Glomerular endothelial cell (primary cell): ENCODE measurements around the gene LTC4S. TPM values are rescaled to one million over a fixed set of nuclear protein-coding genes. Genes with fewer than 3 reads are reported as not detected.
"Not testable (repeated sequence)": the region's sequence is repeated elsewhere in the genome, so short reads cannot be mapped to it uniquely, and the experiment has no call there.

Experiments
- DNase-seq: peaks from one replicate; pipeline ENCODE4 v3.0.0-alpha.2; 2011; ENCODE audit warnings: low read depth, low spot score; ENCODE audit errors: extremely low read depth
- total RNA-seq: library from RNA; depleted of rRNA; stranded (reverse); fragments of >200 nt; gene quantifications from 2 replicates; pipeline ENCODE4 v1.2.3, GENCODE V29; 2015

LTC4S gene
- total RNA-seq, 1 donor from 2014 or later, result not detected

DNA sequence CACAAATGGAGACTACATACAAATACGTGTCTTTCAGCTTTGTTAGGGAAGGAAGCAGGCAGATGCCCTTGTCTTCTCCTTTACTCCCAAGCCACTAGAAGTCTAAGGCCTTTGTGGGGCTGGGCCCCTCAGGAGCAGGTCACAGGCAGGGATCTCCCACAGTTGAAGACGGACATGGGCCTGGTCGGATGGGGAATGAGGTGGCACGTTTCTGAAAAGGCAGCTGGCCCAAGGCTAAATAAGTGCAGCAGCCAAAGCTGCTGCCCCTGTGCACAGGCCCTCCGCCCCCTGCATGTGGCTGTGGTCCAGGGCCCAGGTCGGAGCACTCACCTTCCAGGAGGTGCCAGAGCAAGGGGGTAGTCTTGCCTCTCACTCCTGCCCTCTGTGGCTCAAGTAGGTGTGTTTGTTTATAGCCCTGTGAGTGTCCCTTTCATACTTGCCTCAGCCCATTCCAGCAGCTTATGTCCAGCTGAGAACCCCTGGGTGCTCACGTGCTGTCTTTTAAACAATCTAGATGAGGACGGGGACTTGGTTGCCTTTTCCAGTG lies 28.7 kb downstream of the LTC4S start:
- no peak for DNase-seq

DNA sequence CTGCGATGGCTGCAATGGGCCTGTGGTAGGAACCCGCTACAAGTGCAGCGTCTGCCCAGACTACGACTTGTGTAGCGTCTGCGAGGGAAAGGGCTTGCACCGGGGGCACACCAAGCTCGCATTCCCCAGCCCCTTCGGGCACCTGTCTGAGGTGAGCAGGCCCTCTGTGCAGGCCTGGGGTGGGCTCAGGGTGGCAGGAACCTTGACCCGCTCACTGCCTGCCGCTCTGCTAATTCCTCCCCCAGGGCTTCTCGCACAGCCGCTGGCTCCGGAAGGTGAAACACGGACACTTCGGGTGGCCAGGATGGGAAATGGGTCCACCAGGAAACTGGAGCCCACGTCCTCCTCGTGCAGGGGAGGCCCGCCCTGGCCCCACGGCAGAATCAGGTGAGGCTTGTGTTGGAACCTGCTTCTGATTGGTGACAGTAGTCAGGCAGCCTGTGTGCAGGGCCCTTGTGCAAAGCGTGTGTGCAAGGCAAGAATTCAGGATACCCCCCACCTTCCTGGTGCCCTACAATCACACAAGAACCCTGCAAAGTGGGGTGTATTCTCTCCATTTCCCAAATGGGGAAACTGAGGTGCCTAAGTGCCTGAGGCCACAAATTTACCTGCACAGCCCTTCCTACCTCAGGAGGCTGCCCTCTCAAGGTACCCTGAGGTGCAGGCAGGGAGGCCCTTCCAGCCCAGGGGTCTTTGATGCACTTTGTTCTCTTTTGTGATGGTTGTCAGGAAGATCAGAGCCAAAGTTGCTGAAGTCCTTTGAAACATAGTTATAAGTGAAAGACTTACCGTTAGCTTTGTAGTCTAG lies 30.4 kb downstream of the LTC4S start:
- DNase-seq, result no peak

DNA sequence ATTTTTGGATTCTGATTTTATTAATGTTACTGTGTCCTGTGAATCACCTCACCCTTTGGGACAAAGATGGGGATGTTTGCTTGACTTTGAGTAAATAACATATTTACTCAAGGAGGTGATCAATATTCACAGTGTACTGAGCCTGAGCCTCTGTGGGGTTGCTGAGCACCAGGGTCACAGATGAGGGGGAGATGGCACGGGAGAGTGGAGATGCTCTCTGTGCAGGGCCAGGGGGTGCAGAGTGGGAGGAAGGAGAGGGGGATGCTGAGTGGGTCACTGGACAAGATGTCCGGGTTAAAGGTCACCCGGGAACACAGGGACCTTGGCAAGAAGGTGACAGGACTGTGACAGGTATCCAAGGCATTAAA lies 30.9 kb downstream of the LTC4S start:
- DNase-seq, result no peak

DNA sequence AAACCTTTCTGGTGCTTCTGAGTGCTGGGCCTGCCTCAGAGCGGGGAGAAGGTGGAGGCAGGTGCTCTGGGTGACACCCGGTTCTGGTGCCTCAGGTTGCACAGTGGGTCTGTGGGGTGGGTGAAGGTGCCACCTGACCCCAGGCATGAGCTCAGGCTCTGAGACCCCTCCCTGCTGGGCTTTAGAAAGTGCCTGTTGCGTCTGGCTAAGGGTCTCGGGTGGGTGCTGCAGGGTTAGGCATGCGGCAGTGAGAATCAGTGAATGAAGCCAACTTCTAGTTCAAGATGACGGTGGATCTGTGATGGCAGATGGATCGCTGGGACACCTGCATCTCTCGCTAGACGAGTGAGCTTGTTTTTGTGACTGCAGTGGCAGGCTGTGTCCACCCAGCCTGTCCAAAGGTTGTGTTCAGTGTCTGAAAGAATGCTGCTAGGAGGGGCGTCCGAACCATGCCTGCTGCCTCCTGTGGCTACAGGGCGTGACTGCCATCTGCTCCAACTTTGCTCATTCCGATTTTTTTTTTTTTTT lies 31.9 kb downstream of the LTC4S start:
- no peak for DNase-seq

DNA sequence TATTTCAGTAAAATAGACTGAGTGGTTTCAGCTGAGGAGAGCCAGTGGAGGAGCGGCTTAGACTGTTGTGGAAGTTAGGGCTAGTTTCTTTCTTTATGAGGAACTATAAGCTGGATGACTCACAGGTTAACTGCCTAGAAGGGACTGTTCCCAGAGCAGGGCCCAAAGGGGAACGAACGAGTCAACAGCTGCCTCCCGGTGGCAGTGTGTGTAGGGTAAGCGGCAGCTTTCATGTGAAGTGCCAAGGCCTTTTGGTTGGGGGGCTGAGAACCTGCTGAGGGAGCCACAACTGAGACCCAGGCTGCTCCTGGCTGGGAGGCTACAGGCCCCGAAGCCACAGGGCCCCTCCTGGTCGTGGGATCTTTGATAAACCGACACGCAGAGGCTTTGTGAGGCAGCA lies 33.9 kb downstream of the LTC4S start:
- DNase-seq, result no peak

DNA sequence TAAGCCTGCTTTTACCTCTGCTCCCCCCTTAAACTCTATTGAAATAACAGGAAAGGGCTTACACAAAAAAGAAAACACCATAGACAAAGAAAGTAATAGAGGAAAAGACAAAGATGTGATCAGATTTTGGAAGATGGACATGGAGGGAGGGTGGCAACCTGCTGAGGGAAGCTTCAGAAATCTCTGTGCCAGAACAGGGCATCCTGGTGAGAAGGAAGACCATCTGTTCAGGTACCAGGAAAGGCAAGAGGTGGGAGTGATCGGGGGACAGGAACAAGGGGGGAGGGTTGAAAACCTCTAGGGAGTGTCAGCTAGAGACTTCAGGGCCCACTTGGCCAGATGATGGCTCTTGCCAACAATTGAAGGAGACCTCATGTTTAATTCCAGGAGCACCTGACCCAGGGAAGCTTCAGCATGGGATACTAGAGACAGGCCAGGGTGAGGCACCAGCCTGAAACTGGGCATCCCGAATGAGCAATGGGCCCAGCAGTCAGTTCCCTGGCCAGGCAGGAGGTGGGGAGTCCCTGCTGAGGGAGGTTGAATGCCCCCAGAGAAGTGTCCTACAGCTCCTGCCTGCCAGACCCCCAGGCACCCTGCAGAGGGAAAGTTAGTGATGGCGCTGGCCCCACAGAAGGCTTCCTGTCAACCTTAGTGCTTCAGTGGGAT lies 35.1 kb downstream of the LTC4S start:
- DNase-seq, result no peak

DNA sequence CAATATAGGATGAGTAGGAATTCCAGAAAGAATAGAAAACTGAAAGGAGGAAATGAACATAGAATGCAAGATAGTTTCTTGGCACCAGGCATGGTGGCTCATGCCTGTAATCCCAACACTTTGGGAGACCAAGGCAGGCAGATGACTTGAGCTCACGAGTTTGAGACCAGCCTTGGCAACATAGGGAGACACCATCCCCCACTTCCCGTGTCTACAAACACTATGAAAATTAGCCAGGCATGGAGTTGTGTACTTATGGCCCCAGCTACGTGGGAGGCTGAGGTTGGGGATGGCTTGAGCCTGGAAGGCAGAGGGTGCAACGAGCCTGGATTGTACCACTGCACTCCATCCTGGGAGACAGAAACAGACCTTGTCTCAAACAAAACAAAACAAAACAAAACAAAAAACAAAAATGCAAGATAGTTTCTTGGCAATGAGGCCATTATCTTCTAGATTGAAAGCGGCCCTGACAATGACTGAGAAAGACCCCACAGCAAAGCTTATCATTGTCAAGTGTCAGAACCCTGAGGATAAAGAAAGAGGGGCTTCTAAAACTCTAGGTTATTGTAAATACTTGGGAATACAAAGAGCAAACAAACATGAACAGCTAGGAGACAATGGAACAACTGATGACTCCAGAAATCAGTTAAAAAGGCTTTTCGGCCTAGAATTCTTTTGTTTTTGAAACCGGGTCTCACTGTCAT lies 36.1 kb downstream of the LTC4S start:
- no peak for DNase-seq

DNA sequence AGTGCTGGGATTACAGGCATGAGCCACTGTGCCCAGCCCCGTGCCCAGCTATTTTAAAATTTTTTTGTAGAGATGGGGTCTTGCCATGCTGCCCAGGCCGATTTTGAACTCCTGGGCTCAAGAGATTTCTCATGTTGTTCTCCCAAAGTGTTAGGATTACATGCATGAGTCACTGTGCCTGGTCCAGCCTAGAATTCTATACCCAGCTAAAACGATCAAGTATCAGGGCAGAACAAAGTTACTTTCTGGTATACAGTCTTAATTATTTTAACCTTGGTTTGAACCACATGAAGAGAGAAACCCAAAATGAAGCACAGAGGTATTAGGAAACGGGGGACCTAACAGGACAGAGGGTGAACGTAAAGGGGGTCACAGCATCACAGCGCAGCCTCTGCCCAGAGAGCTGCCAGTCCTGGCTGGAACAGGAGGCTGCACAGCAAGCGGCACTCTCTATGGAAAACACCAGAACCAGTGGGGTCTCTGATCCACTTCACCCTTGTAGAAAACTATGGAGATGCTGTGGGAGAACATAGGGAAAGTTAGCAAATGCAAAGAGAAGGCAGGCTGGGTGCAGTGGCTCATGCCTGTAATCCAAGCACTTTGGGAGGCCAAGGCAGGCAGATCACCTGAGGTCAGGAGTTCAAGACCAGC lies 37.2 kb downstream of the LTC4S start:
- no peak for DNase-seq

DNA sequence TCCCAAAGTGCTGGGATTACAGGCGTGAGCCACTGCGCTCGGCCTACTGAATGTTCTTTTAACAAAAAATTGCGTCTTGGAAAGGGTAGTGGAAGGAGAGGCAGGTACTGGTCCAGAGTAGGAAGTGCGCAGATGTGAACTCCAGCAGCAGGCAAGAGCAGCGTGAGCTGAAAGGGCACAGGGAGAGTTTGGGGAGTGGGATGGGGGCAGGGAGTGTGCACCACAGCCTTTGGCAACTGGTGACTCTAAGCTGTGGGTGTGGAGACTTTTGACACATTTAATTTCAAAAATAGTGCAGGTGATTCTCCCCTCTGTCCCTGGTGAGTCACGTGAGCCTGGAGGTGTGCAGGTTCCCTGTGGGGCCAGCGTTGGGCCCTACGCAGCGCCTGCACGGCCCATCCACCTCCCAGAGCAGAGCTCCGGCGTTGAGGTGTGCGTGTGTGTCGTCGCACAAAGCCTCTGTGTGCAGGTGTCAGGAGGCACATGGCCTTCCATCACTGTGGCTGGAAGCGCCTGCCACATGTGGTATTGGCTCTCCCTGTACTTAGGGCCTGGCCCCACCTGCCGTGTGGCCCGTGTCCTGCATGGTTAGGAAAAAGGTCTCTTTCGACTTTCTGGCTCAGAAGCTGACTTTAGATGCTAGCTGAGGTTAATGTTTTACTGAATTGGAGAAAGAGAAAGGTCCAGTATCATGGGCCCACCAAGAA lies 38.4 kb downstream of the LTC4S start:
- DNase-seq, result no peak

DNA sequence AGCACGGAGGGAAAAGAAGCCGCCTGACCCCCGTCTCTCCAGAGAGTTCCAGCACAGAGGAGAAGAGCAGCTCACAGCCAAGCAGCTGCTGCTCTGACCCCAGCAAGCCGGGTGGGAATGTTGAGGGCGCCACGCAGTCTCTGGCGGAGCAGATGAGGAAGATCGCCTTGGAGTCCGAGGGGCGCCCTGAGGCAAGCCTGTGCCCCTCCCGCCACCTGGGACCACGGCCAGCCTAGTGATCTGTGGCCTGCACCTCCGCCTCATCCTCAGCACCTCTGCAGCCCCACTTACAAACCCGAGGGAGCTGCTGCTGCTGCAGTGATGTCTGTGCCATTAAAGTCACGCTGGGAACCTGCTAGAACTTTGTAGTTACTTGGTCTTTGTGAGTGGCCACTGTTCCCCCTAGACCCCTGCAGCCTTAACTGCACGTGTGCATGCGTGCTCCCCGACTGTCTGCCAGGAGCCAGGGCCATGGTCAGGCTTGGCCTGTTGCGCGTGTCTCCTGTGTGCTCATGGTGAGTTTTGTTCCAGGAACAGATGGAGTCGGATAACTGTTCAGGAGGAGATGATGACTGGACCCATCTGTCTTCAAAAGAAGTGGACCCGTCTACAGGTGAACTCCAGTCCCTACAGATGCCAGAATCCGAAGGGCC lies 39.4 kb downstream of the LTC4S start:
- DNase-seq, result no peak

DNA sequence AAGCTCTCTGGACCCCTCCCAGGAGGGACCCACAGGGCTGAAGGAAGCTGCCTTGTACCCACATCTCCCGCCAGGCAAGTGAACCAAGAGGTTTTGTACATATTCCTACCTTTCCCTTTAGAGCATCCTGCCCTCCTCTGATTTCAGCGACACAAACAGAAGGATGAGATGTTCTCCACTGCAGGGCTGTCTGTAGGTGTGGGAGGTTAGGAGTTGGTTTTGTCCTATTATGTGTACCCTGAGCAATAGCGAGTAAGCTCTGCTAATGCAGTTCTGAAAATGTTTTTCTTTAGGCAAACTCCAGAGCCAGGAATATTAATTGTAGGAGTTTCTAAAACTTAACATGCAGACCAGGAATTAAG lies 39.9 kb downstream of the LTC4S start:
- no peak for DNase-seq

DNA sequence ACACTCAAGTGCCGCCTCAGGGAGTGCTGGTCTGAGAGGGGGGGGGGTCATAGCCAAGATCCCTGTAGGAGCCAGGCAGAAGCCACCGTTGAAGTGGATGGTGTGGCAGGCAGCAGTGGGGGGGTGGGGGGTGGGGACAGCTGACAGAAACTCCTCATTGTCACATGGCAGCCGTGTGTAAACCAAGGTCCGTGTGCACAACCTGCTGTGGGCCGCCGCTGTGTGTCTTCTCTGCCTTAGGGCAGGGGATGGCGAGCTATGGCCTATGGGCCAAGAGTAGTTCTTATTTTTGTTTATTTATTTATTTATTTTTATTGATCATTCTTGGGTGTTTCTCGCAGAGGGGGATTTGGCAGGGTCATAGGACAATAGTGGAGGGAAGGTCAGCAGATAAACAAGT lies 40.3 kb downstream of the LTC4S start:
- DNase-seq, result no peak

DNA sequence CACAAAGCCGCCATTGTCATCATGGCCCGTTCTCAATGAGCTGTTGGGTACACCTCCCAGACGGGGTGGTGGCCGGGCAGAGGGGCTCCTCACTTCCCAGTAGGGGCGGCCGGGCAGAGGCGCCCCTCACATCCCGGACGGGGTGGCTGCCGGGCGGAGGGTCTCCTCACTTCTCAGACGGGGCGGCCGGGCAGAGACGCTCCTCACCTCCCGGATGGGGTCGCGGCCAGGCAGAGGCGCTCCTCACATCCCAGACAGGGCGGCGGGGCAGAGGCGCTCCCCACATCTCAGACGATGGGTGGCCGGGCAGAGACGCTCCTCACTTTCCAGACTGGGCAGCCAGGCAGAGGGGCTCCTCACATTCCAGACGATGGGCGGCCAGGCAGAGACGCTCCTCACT lies 41.1 kb downstream of the LTC4S start:
- DNase-seq, result not testable (repeated sequence)

DNA sequence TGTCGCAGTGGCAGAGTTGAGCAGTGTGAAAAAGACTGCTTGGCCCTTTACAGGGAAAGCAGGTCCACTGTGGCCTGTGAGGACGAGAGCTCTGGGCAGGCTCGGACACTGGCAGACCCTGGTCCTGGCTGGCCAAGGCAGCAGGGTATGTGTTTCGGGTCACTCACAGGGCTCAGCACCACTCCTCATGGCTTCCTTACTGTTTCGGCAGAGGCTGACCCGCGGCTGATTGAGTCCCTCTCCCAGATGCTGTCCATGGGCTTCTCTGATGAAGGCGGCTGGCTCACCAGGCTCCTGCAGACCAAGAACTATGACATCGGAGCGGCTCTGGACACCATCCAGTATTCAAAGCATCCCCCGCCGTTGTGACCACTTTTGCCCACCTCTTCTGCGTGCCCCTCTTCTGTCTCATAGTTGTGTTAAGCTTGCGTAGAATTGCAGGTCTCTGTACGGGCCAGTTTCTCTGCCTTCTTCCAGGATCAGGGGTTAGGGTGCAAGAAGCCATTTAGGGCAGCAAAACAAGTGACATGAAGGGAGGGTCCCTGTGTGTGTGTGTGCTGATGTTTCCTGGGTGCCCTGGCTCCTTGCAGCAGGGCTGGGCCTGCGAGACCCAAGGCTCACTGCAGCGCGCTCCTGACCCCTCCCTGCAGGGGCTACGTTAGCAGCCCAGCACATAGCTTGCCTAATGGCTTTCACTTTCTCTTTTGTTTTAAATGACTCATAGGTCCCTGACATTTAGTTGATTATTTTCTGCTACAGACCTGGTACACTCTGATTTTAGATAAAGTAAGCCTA lies 42.6 kb downstream of the LTC4S start:
- DNase-seq, result no peak

DNA sequence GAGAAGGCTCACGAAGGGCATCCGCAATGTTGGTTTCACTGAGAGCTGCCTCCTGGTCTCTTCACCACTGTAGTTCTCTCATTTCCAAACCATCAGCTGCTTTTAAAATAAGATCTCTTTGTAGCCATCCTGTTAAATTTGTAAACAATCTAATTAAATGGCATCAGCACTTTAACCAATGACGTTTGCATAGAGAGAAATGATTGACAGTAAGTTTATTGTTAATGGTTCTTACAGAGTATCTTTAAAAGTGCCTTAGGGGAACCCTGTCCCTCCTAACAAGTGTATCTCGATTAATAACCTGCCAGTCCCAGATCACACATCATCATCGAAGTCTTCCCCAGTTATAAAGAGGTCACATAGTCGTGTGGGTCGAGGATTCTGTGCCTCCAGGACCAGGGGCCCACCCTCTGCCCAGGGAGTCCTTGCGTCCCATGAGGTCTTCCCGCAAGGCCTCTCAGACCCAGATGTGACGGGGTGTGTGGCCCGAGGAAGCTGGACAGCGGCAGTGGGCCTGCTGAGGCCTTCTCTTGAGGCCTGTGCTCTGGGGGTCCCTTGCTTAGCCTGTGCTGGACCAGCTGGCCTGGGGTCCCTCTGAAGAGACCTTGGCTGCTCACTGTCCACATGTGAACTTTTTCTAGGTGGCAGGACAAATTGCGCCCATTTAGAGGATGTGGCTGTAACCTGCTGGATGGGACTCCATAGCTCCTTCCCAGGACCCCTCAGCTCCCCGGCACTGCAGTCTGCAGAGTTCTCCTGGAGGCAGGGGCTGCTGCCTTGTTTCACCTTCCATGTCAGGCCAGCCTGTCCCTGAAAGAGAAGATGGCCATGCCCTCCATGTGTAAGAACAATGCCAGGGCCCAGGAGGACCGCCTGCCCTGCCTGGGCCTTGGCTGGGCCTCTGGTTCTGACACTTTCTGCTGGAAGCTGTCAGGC lies 43.6 kb downstream of the LTC4S start:
- no peak for DNase-seq

DNA sequence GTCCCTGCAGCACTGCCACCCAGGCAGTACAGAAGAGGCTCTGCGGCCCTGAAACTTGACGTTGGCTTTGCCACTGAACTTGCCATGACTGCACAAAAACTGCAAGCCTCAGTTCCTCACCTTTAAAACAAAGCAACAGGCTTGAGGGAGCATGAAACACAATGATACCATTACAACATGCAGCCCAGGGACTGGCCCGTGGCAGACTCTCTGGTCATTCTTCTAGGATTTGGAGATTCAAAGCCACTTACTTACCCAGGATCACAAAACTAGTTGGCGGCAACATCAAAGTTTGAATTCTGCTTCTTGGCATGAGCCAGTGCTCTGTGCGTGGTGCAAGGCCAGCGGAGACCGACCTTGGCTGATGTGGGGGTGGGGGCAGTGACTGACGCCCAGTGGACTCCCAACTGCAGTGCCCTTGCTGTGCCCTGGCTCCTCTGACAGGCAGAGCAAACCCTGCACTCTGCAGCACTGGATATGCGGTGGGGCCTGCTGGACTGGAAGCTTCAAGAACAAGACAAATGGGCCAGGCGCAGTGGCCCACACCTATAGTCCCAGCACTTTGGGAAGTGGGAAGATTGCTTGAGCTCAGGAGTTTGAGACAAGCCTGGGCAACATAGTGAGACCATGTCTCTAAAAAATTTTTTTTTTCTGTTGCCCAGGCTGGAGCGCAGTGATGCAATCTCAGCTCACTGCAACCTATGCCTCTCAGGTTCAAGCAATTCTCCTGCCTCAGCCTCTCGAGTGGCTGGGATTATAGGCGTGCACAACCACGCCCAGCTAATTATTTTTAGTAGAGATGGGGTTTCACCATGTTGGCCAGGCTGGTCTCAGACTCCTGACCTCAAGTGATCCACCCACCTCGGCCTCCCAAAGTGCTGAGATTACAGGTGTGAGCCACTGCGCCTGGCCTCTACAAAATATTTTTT lies 45.8 kb downstream of the LTC4S start:
- DNase-seq, result no peak

DNA sequence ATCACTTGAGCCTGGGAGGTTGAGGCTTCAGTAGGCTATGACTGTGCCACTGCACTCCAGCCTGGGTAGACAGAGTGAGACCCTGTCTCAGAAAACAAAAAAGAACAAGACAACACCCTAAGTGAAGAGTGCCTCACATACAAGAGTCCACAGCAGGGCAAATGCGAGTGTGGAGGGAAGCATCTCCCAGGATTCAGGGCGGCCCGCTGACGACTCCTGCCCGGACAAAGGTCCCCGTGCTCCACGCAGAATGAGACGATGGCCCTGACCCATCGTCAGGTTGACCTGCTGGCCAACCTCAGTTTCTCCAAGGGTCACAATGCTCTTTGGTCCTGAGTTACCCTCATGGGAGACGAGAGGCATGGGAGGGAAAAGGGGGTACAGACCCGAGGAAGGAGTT lies 46.5 kb downstream of the LTC4S start:
- no peak for DNase-seq
